Measurements from ENCODE around the gene DDC. TPM values are rescaled to one million over a fixed set of nuclear protein-coding genes. Genes with fewer than 3 reads are reported as not detected.

DDC gene
- total RNA-seq, 3 donors from 2014 or later (not counting 1 experiment from before 2014, with no cell fraction given): not detected

- intact Hi-C loops (cut with micrococcal nuclease): no loop called here
- TF ChIP-seq, protein P1, sequence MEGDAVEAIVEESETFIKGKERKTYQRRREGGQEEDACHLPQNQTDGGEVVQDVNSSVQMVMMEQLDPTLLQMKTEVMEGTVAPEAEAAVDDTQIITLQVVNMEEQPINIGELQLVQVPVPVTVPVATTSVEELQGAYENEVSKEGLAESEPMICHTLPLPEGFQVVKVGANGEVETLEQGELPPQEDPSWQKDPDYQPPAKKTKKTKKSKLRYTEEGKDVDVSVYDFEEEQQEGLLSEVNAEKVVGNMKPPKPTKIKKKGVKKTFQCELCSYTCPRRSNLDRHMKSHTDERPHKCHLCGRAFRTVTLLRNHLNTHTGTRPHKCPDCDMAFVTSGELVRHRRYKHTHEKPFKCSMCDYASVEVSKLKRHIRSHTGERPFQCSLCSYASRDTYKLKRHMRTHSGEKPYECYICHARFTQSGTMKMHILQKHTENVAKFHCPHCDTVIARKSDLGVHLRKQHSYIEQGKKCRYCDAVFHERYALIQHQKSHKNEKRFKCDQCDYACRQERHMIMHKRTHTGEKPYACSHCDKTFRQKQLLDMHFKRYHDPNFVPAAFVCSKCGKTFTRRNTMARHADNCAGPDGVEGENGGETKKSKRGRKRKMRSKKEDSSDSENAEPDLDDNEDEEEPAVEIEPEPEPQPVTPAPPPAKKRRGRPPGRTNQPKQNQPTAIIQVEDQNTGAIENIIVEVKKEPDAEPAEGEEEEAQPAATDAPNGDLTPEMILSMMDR (IDR thresholded peaks at IDR 0.05): no peak
- no peak overlapping the region for H3K4me3 ChIP-seq (ENCODE audit: low read length)
- no peaks in the 10 kb centered on the region for H3K27me3 ChIP-seq (ENCODE audit: control insufficient read depth, insufficient read depth, low read length)
- Mint-ChIP-seq H3K9me3 (no peaks in the 10 kb centered on the region), H3K4me3 (no peak overlapping the region), H3K27me3 (ENCODE audit: low read depth in 2 of 2) (peaks cover 3 to 19% of the 10 kb centered on the region in 2 donors), H3K4me1 (no peaks in the 10 kb centered on the region), H3K36me3 (no peaks in the 10 kb centered on the region), H3K27ac (no peak overlapping the region)
- no peak overlapping the region for H3K27ac ChIP-seq (ENCODE audit: low read length)
- no peaks in the 10 kb centered on the region for H3K9me3 ChIP-seq (ENCODE audit: control insufficient read depth, insufficient read depth, low read length)
- H3K36me3 ChIP-seq (ENCODE audit: control insufficient read depth, insufficient read depth, low read length): no peaks in the 10 kb centered on the region
- H3K4me1 ChIP-seq (ENCODE audit: control insufficient read depth, insufficient read depth, low read length): no peaks in the 10 kb centered on the region
- DNase-seq: no peak
- no peak for ATAC-seq
Observed at GRCh38 chr7:50488379-50488778, 76.8 kb downstream of the DDC start.

DNA sequence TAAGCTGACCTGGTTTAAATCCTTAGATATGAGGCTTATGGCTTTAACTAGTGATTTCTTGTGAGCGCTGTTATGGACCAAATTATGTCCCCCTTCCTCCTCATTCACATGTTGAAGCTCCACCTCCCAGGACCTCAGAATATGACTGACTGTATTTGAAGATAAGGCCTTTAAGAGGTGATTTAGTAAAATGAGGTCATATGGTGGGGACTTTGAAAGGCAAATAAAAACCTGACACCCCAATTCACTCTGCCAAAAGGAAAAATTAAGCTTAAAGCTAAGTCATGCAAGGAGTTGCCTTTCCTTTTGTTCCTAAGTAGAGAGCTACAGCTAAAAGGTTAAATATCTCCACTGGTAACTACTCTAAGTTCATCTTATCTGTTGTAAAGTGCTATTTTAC is 78.7 kb downstream of the DDC start:
- intact Hi-C loops (cut with micrococcal nuclease): no loop called here
- H3K9me3 Mint-ChIP-seq: no peaks in the 10 kb centered on the region
- Histone ChIP-seq H3K4me3 (ENCODE audit: low read length) (no peak overlapping the region), H3K27ac (ENCODE audit: low read length) (no peak overlapping the region), H3K4me1 (ENCODE audit: control insufficient read depth, insufficient read depth, low read length) (no peaks in the 10 kb centered on the region), H3K9me3 (ENCODE audit: control insufficient read depth, insufficient read depth, low read length) (no peaks in the 10 kb centered on the region), H3K36me3 (ENCODE audit: control insufficient read depth, insufficient read depth, low read length) (no peaks in the 10 kb centered on the region), H3K27me3 (ENCODE audit: control insufficient read depth, insufficient read depth, low read length) (no peaks in the 10 kb centered on the region)
- ATAC-seq (no peak), DNase-seq (no peak)
- no peaks in the 10 kb centered on the region for H3K36me3 Mint-ChIP-seq
- H3K4me3 Mint-ChIP-seq: no peak overlapping the region
- TF ChIP-seq, protein P1 (IDR thresholded peaks at IDR 0.05): no peak
- no peaks in the 10 kb centered on the region for H3K4me1 Mint-ChIP-seq
- H3K27ac Mint-ChIP-seq: no peak overlapping the region
- peaks cover 0 to 8% of the 10 kb centered on the region in 2 donors for H3K27me3 Mint-ChIP-seq (ENCODE audit: low read depth in 2 of 2)
- no CpG with 5 or more reads among the region's 1 CpG for WGBS (ENCODE audit: insufficient coverage)

DNA sequence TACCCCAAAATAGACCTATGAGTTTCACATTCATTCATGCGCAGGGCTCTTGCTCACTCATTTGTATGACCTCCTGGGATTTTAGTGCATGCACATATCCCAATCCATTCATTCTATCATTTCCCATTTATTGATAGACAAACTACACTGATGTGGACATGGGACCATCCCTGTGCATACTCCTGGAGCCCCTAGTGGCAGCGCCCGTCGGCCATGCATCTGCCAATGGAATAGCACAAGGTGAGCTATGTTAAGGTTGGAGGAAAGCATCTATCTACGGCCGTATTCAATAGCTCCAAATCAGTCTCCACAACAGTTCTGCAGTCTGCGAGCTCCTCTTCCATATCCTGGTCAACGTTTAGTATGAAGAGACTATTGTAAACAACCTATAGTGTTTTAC is 83.3 kb downstream of the DDC start:
- TF ChIP-seq, protein P1 (IDR thresholded peaks at IDR 0.05): no peak
- ATAC-seq: no peak
- H3K27me3 ChIP-seq (ENCODE audit: control insufficient read depth, insufficient read depth, low read length): no peaks in the 10 kb centered on the region
- Mint-ChIP-seq H3K9me3 (no peaks in the 10 kb centered on the region), H3K27me3 (ENCODE audit: low read depth in 2 of 2) (peaks cover 12 to 20% of the 10 kb centered on the region in 2 donors), H3K36me3 (no peaks in the 10 kb centered on the region), H3K4me1 (no peaks in the 10 kb centered on the region), H3K4me3 (no peak overlapping the region), H3K27ac (no peak overlapping the region)
- no peaks in the 10 kb centered on the region for H3K9me3 ChIP-seq (ENCODE audit: control insufficient read depth, insufficient read depth, low read length)
- intact Hi-C loops (cut with micrococcal nuclease): no loop called here
- DNase-seq: no peak
- WGBS (ENCODE audit: insufficient coverage): 95% methylated on average over 6 of the region's 8 CpGs
- no peak overlapping the region for H3K27ac ChIP-seq (ENCODE audit: low read length)
- H3K4me3 ChIP-seq (ENCODE audit: low read length): no peak overlapping the region
- no peaks in the 10 kb centered on the region for H3K4me1 ChIP-seq (ENCODE audit: control insufficient read depth, insufficient read depth, low read length)
- H3K36me3 ChIP-seq (ENCODE audit: control insufficient read depth, insufficient read depth, low read length): no peaks in the 10 kb centered on the region

- H3K27ac ChIP-seq (ENCODE audit: low read length): no peak overlapping the region
- no peak for ATAC-seq
- Mint-ChIP-seq H3K36me3 (no peaks in the 10 kb centered on the region), H3K4me1 (no peaks in the 10 kb centered on the region), H3K9me3 (no peaks in the 10 kb centered on the region), H3K27ac (no peak overlapping the region), H3K4me3 (no peak overlapping the region), H3K27me3 (ENCODE audit: low read depth in 2 of 2) (peaks cover 9 to 26% of the 10 kb centered on the region in 2 donors)
- 68% methylated on average over 4 of the region's 4 CpGs for WGBS (ENCODE audit: insufficient coverage)
- intact Hi-C loops (cut with micrococcal nuclease): no loop called here
- DNase-seq: no peak
- no peaks in the 10 kb centered on the region for H3K27me3 ChIP-seq (ENCODE audit: control insufficient read depth, insufficient read depth, low read length)
- no peaks in the 10 kb centered on the region for H3K4me1 ChIP-seq (ENCODE audit: control insufficient read depth, insufficient read depth, low read length)
- H3K4me3 ChIP-seq (ENCODE audit: low read length): no peak overlapping the region
- TF ChIP-seq, protein P1 (IDR thresholded peaks at IDR 0.05): no peak
- H3K36me3 ChIP-seq (ENCODE audit: control insufficient read depth, insufficient read depth, low read length): no peaks in the 10 kb centered on the region
- H3K9me3 ChIP-seq (ENCODE audit: control insufficient read depth, insufficient read depth, low read length): no peaks in the 10 kb centered on the region
Observed at GRCh38 chr7:50480797-50481196, 84.4 kb downstream of the DDC start.
